Choroid plexus epithelial cell (primary cell): ENCODE measurements around the gene DNAH10.
"Not testable (repeated sequence)": the region's sequence is repeated elsewhere in the genome, so short reads cannot be mapped to it uniquely, and the experiment has no call there.

ENCODE experiments used
- DNase-seq: peaks from one replicate; pipeline ENCODE4 v3.0.0-alpha.2; 2010; ENCODE audit warnings: low read depth
- H3K4me3 ChIP-seq: 2 replicates; pipeline ENCODE4 v1.5.1; 2011; ENCODE audit warnings: low read depth, mild to moderate bottlenecking, control low read depth, low read length, moderate library complexity
- TF ChIP-seq, protein P1 (sequence below): conservative IDR thresholded peaks from 2 replicates; pipeline ENCODE4 v1.5.1; 2011; ENCODE audit warnings: low read depth, mild to moderate bottlenecking, control low read depth, inconsistent platforms, low read length, moderate library complexity

DNAH10 gene

DNA sequence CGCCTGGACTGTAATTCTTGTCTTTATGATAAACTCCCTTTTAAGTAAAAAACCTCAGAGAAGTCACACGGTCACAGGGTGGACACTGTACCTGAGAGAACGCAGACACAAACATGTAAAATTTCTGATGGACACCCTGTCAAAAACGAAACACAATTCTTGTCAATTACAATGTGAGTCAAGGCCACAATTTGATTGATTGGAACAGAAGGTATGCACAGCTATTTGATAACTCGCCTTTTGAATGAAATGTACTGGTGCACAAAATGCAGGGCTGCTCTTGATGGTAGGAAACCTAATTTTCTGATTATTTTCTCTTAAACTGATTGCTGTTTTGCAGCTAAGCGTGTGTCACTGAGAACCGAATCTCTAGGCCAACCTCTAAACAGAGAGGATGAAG, 9.2 kb downstream of the DNAH10 start:
- TF ChIP-seq, protein P1, sequence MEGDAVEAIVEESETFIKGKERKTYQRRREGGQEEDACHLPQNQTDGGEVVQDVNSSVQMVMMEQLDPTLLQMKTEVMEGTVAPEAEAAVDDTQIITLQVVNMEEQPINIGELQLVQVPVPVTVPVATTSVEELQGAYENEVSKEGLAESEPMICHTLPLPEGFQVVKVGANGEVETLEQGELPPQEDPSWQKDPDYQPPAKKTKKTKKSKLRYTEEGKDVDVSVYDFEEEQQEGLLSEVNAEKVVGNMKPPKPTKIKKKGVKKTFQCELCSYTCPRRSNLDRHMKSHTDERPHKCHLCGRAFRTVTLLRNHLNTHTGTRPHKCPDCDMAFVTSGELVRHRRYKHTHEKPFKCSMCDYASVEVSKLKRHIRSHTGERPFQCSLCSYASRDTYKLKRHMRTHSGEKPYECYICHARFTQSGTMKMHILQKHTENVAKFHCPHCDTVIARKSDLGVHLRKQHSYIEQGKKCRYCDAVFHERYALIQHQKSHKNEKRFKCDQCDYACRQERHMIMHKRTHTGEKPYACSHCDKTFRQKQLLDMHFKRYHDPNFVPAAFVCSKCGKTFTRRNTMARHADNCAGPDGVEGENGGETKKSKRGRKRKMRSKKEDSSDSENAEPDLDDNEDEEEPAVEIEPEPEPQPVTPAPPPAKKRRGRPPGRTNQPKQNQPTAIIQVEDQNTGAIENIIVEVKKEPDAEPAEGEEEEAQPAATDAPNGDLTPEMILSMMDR = no peak
- H3K4me3 ChIP-seq = no peak overlapping the region
- no peak for DNase-seq

DNA sequence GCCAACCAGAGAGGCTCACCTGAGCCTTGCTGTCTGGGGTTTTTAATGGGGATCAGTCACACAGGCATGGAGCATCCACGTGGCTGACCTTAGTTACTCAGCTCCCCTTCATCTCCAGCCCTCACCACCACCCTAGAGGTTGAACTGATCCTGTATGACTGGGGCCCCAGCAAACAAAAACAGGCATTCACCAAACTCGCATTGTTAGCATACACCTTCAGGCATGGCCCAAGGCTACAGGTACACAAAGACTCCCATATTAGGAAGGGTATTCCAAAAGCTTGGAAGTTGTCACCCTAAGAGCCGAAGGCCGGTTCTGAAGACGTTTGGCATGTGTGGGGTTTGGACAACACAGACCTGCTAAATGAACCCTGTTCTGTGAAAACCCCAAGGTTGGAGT, 10.0 kb downstream of the DNAH10 start:
- no peak for DNase-seq
- no peak overlapping the region for H3K4me3 ChIP-seq
- TF ChIP-seq, protein P1 = no peak

DNA sequence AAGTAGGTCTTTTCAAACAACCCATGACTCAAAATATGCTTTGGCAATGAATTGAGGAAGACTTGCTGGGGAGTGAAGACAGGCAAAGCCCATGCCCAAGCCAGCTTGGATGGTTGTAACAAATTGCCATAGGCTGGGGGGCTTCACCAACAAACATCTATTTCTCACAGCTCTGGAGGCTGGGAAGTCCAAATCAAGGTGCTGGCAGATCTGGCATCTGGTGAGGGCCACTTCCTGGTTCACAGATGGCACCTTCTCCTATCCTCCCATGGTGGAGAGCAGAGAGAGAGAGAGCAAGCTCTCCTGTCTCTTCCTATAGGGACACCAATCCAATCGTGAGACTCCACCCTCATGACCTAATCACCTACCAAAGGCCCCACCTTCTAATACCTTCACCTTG, 11.3 kb downstream of the DNAH10 start:
- no peak overlapping the region for H3K4me3 ChIP-seq
- TF ChIP-seq, protein P1 = no peak
- DNase-seq = no peak

DNA sequence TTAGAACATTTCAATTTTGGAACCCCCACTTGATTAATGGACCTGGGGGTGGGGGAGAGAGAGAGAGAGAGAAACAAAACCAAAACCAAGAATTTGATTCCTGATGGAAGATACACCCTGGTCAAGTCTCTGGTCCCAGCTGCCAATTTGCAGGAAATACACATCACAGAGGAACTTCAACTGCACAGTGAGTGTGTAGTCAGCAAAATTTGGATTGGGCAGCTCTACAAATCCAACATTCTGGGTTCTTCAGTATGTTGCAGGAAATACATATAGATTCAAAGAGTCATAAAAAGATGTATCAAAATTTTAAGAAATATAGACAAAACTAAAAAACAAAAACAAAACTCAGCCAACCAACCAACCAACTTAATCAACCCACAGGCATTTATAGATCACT, 17.4 kb downstream of the DNAH10 start:
- H3K4me3 ChIP-seq = no peak overlapping the region
- DNase-seq = no peak
- TF ChIP-seq, protein P1 = no peak

DNA sequence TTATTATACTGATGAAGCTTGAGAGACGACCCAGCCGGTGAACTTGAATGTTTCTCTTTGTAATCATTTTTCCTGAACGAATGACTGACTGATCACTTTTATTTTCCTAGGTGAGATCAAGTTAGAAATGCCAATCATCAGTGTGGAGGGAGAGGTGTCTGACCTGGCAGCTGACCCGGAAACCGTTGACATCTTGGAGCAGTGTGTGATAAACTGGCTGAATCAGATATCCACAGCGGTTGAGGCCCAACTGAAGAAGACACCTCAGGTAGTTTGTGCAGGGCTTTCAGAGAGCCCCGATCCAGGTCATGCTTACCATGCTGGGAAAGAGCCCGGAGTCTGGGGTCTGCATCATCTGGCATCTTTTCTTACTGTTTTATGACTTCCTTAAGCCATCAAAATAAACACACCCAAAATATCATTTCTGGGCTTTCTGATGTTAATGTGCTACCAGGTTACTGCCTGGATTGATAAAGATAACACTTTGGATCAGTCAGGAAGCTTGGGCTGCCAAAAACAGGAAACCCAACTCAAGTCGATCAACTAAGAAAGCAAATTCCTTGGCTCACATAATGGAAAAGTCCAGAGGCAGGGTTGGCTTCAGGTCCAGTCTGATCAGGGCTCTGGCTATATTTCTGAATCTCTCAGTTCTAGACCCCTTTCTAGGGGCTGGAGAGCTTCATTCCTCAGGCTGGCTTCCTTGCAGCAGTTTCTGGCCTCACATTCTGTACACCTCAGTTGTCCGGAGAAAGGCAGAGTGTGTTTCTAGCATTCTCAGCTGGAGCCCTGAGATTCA, 21.1 kb downstream of the DNAH10 start:
- H3K4me3 ChIP-seq = no peak overlapping the region
- no peak for DNase-seq
- TF ChIP-seq, protein P1 = no peak

DNA sequence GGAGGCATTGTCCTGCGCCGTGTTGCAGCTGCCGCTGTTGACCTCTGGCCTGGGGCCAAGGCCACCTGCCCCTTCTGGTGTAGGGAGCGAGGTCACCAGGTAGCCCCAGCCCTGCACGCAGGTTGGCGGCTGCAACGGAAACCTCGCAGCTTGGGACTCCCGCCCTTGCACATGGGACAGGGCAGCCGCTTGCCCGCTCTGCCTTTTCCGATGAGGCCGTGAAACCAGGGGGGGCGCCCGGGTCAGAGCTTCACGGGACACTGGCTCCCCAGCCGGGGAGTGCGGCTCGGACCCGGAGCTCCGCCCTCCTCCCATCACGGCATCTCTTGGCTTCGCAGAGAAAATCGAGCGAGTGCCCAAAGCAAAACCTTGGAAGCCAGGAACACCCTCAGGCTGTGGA, 25.4 kb downstream of the DNAH10 start:
- no peak overlapping the region for H3K4me3 ChIP-seq
- DNase-seq = no peak
- TF ChIP-seq, protein P1 = no peak

DNA sequence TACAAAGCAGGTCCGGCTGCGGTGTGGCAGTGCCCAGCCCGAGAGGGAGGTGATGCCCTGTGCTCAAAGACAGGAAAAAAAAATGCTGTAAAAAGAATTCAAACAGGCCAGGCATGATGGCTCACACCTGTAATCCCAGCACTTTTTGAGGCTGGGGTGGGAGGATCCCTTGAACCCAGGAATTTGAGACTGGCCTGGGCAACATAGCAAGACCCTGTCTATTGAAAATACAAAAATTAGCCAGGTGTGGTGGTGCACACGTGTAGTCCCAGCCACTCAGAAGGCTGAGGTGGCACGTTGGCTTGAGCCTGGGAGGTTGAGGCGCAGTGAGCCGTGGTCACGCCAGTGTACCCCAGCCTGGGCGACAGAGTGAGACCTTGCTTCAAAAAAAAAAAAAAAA, 26.4 kb downstream of the DNAH10 start:
- no peak for DNase-seq
- TF ChIP-seq, protein P1 = no peak
- no peak overlapping the region for H3K4me3 ChIP-seq

DNA sequence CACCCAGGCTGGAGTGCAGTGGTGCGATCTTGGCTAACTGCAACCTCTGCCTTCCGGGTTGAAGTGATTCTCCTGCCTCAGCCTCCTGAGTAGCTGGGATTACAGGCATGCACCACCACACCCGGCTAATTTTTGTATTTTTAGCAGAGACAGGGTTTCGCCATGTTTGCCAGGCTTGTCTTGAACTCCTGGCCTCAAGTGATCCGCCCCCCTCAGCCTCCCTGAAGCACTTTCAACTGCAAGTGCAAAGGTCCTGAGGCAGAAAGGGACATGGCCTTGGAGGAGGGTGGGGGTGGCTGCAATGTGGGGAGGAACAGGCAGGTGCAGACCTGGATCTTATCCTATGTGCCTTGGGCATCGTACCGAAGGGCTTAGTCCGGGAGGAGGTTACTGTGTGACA, 27.3 kb downstream of the DNAH10 start:
- not testable (repeated sequence) for H3K4me3 ChIP-seq, DNase-seq
